GM23338 (cell line): ENCODE measurements around the gene MAP3K15. TPM values are rescaled to one million over a fixed set of nuclear protein-coding genes. Genes with fewer than 3 reads are reported as not detected.

ENCODE experiments used
- ATAC-seq: fragments of 200-7000 bp; cut with Tn5 transposase; 3 replicates; pipeline ENCODE4 v1.9.1; 2020
- DNase-seq: peaks from one replicate; pipeline ENCODE4 v3.0.0-alpha.2; 2015; ENCODE audit warnings: low spot score
- H2AFZ ChIP-seq: fragments of 200-600 bp; sonication (generic); 2 replicates; pipeline ENCODE4 v1.8.0; 2016; ENCODE audit warnings: antibody characterized with exemption, mild to moderate bottlenecking, moderate library complexity
- H3F3A ChIP-seq: fragments of 200-600 bp; sonication (generic); replicated peaks from 2 replicates; pipeline ENCODE4 v1.8.0; 2017; ENCODE audit warnings: antibody characterized with exemption, mixed run types, low read depth
- H3K27ac ChIP-seq: fragments of 200-600 bp; sonication (generic); 2 replicates; pipeline ENCODE4 v1.6.1; 2016; ENCODE audit warnings: low read depth
- H3K27me3 ChIP-seq: fragments of 200-600 bp; sonication (generic); 2 replicates; pipeline ENCODE4 v1.8.0; 2016; ENCODE audit warnings: mild to moderate bottlenecking, mixed run types, moderate library complexity; ENCODE audit not compliant: insufficient read depth
- H3K36me3 ChIP-seq: fragments of 200-600 bp; sonication (generic); 2 replicates; pipeline ENCODE4 v1.8.0; 2016; ENCODE audit warnings: mild to moderate bottlenecking; ENCODE audit not compliant: insufficient read depth
- H3K4me1 ChIP-seq: fragments of 200-600 bp; sonication (generic); 2 replicates; pipeline ENCODE4 v1.8.0; 2016; ENCODE audit warnings: mild to moderate bottlenecking, moderate library complexity; ENCODE audit not compliant: insufficient read depth
- H3K4me2 ChIP-seq: fragments of 200-600 bp; sonication (generic); 2 replicates; pipeline ENCODE4 v1.7.1; 2017; ENCODE audit warnings: mixed run types
- H3K4me3 ChIP-seq: fragments of 200-600 bp; sonication (generic); 2 replicates; pipeline ENCODE4 v1.6.1; 2016; ENCODE audit warnings: mixed run types
- H3K79me2 ChIP-seq: fragments of 200-600 bp; sonication (generic); replicated peaks from 2 replicates; pipeline ENCODE4 v1.8.0; 2017; ENCODE audit warnings: mild to moderate bottlenecking; ENCODE audit not compliant: insufficient read depth
- H3K9me2 ChIP-seq: fragments of 200-600 bp; sonication (generic); 2 replicates; pipeline ENCODE4 v1.8.0; 2017; ENCODE audit not compliant: insufficient read depth
- H4K20me1 ChIP-seq: fragments of 200-600 bp; sonication (generic); replicated peaks from 2 replicates; pipeline ENCODE4 v1.8.0; 2017; ENCODE audit warnings: mild to moderate bottlenecking; ENCODE audit not compliant: insufficient read depth
- H3K27ac Mint-ChIP-seq: 2 replicates; pipeline ENCODE4 v1.8.0; 2020; ENCODE audit warnings: inconsistent platforms, mild to moderate bottlenecking, moderate library complexity, mixed read lengths
- H3K27me3 Mint-ChIP-seq: 3 replicates; pipeline ENCODE4 v1.8.0; 2022; ENCODE audit warnings: low read depth, mild to moderate bottlenecking, moderate library complexity, mixed read lengths, inconsistent platforms; ENCODE audit not compliant: insufficient read depth, poor library complexity
- H3K36me3 Mint-ChIP-seq: 3 replicates; pipeline ENCODE4 v1.8.0; 2021; ENCODE audit warnings: low read depth, mild to moderate bottlenecking, inconsistent platforms, moderate library complexity, mixed read lengths
- H3K4me1 Mint-ChIP-seq: 3 replicates; pipeline ENCODE4 v1.8.0; 2020; ENCODE audit warnings: mild to moderate bottlenecking, inconsistent platforms, mixed read lengths
- H3K4me3 Mint-ChIP-seq: 3 replicates; pipeline ENCODE4 v1.8.0; 2021; ENCODE audit warnings: moderate library complexity, mild to moderate bottlenecking, inconsistent platforms, mixed read lengths
- H3K9me3 Mint-ChIP-seq: 3 replicates; pipeline ENCODE4 v1.8.0; 2020; ENCODE audit warnings: moderate library complexity, mild to moderate bottlenecking, inconsistent platforms, mixed read lengths
- CREB1 ChIP-seq: fragments of 250-450 bp; sonication (Bioruptor Pico); IDR thresholded peaks from 2 replicates; pipeline ENCODE4 v1.5.0; 2020; ENCODE audit warnings: low read depth, mild to moderate bottlenecking, moderate library complexity
- ETS1 ChIP-seq: IDR thresholded peaks from 2 replicates; pipeline ENCODE4 v1.6.1; 2016; ENCODE audit warnings: antibody characterized with exemption
- EZH2 ChIP-seq: fragments of 200-600 bp; sonication (generic); IDR thresholded peaks from one replicate; pipeline ENCODE4 v1.8.0; 2017; ENCODE audit warnings: antibody characterized with exemption, mild to moderate bottlenecking, low read depth; ENCODE audit not compliant: unreplicated experiment
- EZH2phosphoT487 ChIP-seq: fragments of 200-600 bp; sonication (generic); IDR thresholded peaks from one replicate; pipeline ENCODE4 v1.8.1; 2018; ENCODE audit warnings: antibody characterized with exemption; ENCODE audit not compliant: unreplicated experiment
- JUNB ChIP-seq: IDR thresholded peaks from one replicate; pipeline ENCODE4 v1.6.1; 2016; ENCODE audit warnings: antibody characterized with exemption; ENCODE audit not compliant: unreplicated experiment
- NANOG ChIP-seq: IDR thresholded peaks from 2 replicates; pipeline ENCODE4 v1.6.1; 2016; ENCODE audit warnings: antibody characterized with exemption, borderline replicate concordance
- POLR2AphosphoS5 ChIP-seq: IDR thresholded peaks from 2 replicates; pipeline ENCODE4 v1.6.1; 2016; ENCODE audit warnings: antibody characterized with exemption, low read depth
- REST ChIP-seq: IDR thresholded peaks from one replicate; pipeline ENCODE4 v1.6.1; 2018; ENCODE audit warnings: antibody characterized with exemption; ENCODE audit not compliant: unreplicated experiment
- STAT1 ChIP-seq: IDR thresholded peaks from one replicate; pipeline ENCODE4 v1.6.1; 2016; ENCODE audit warnings: antibody characterized with exemption; ENCODE audit not compliant: unreplicated experiment
- ZNF114 ChIP-seq: fragments of 250-450 bp; sonication (Bioruptor Pico); IDR thresholded peaks from 2 replicates; pipeline ENCODE4 v1.5.0; 2020; ENCODE audit warnings: mild to moderate bottlenecking, moderate library complexity
- ZNF331 ChIP-seq: fragments of 250-450 bp; sonication (Bioruptor Pico); IDR thresholded peaks from 2 replicates; pipeline ENCODE4 v1.5.0; 2020; ENCODE audit warnings: low read depth, mild to moderate bottlenecking, moderate library complexity
- ZNF462 ChIP-seq: fragments of 250-450 bp; sonication (Bioruptor Pico); IDR thresholded peaks from 2 replicates; pipeline ENCODE4 v1.5.0; 2020; ENCODE audit warnings: mild to moderate bottlenecking, moderate library complexity
- polyA plus RNA-seq: library from polyadenylated mRNA; unstranded; fragments of >200 nt; fragmentation: Nextera tagmentation; extraction: Ambion mirVana; gene quantifications from 2 replicates; pipeline ENCODE4 v1.2.1, GENCODE V29; 2016
- total RNA-seq: library from RNA; depleted of rRNA; stranded (reverse); fragments of >200 nt; shearing (Covaris generic); gene quantifications from 2 replicates; pipeline ENCODE4 v1.2.3, GENCODE V29; 2014

MAP3K15 gene
- total and polyA plus RNA-seq, 2 experiments from 2014 or later: 0.40 to 3.1 TPM

GRCh38 chrX:19541931-19542330 lies 26.6 kb upstream of the MAP3K15 start:
- H3F3A ChIP-seq: no peaks in the 10 kb centered on the region
- no peak overlapping the region for H3K4me2 ChIP-seq
- H2AFZ ChIP-seq: no peak overlapping the region
- no peaks in the 10 kb centered on the region for H3K4me1 ChIP-seq
- H3K36me3 ChIP-seq: no peaks in the 10 kb centered on the region
- H3K79me2 ChIP-seq: no peaks in the 10 kb centered on the region
- Mint-ChIP-seq H3K27ac (no peak overlapping the region), H3K4me1 (no peaks in the 10 kb centered on the region; the same call in 2 of the 3 replicates), H3K9me3 (no peaks in the 10 kb centered on the region), H3K36me3 (peaks cover 2% of the 10 kb centered on the region; the same call in 2 of the 3 replicates), H3K4me3 (no peak overlapping the region), H3K27me3 (peaks cover 5% of the 10 kb centered on the region)
- H3K4me3 ChIP-seq: no peak overlapping the region
- TF ChIP-seq ZNF331 (CRISPR knock-in tag) (no peak), ZNF114 (CRISPR knock-in tag) (no peak), POLR2AphosphoS5 (no peak), STAT1 (no peak), EZH2phosphoT487 (no peak), EZH2 (no peak), NANOG (no peak), CREB1 (CRISPR knock-in tag) (no peak)
- ATAC-seq: no peak
- no peaks in the 10 kb centered on the region for H3K9me2 ChIP-seq
- H4K20me1 ChIP-seq: no peaks in the 10 kb centered on the region
- no peaks in the 10 kb centered on the region for H3K27me3 ChIP-seq
- H3K27ac ChIP-seq: no peak overlapping the region
- no peak for DNase-seq

- no peak overlapping the region for H3K4me3 ChIP-seq
- H3K36me3 Mint-ChIP-seq: peaks cover 2% of the 10 kb centered on the region; the same call in 2 of the 3 replicates
- H3K27ac Mint-ChIP-seq: no peak overlapping the region
- TF ChIP-seq NANOG (no peak), CREB1 (CRISPR knock-in tag) (no peak), ETS1 (no peak), JUNB (no peak), ZNF331 (CRISPR knock-in tag) (no peak), REST (no peak), STAT1 (no peak), ZNF462 (CRISPR knock-in tag) (no peak), POLR2AphosphoS5 (no peak)
These were observed 25.9 kb upstream of the MAP3K15 start for GRCh38 chrX:19541196-19541595.

More at GRCh38 chrX:19541196-19541595, 25.9 kb upstream of the MAP3K15 start:
- Histone ChIP-seq H3K4me1 (no peaks in the 10 kb centered on the region), H3K9me2 (no peaks in the 10 kb centered on the region), H3K4me2 (no peak overlapping the region), H3K27ac (no peak overlapping the region), H4K20me1 (no peaks in the 10 kb centered on the region), H2AFZ (no peak overlapping the region), H3K36me3 (no peaks in the 10 kb centered on the region), H3F3A (no peaks in the 10 kb centered on the region), H3K27me3 (no peaks in the 10 kb centered on the region), H3K79me2 (no peaks in the 10 kb centered on the region)
- Mint-ChIP-seq H3K4me3 (no peak overlapping the region), H3K9me3 (no peaks in the 10 kb centered on the region), H3K4me1 (no peaks in the 10 kb centered on the region; the same call in 2 of the 3 replicates), H3K27me3 (peaks cover 5% of the 10 kb centered on the region)
- DNase-seq (no peak), ATAC-seq (no peak)
